Left renal pelvis (tissue), 4 donors: ENCODE results near the gene CGB5. TPM values are rescaled to one million over a fixed set of nuclear protein-coding genes. Genes with fewer than 3 reads are reported as not detected.
"Not testable (repeated sequence)": the region's sequence is repeated elsewhere in the genome, so short reads cannot be mapped to it uniquely, and the experiment has no call there.

Source experiments
- DNase-seq, 4 donors: peaks; one replicate each; pipeline ENCODE4 v3.0.0-alpha.2; 2013; ENCODE audit warnings: low read depth in 4 of 4, low spot score in 3 of 4
- polyA plus RNA-seq, 4 donors: library from polyadenylated mRNA; unstranded; fragments of 120-200 nt; gene quantifications; one replicate each; pipeline ENCODE4 v1.2.1, GENCODE V29; 2013; ENCODE audit not compliant: insufficient read length in 4 of 4

CGB5 gene
- polyA plus RNA-seq, 4 donors: 0.18 TPM; not detected in 3

- not testable (repeated sequence) for DNase-seq
Measured at GRCh38 chr19:49056902-49057596, 13.4 kb downstream of the CGB5 start.

- DNase-seq: no peak
Measured at GRCh38 chr19:49057636-49058234, 14.1 kb downstream of the CGB5 start, which contains the start of gene CGB7. Gene CGB7 (minus strand): TSS chr19:49057749. CDS start chr19:49055375, 2,374 bp downstream.

DNA sequence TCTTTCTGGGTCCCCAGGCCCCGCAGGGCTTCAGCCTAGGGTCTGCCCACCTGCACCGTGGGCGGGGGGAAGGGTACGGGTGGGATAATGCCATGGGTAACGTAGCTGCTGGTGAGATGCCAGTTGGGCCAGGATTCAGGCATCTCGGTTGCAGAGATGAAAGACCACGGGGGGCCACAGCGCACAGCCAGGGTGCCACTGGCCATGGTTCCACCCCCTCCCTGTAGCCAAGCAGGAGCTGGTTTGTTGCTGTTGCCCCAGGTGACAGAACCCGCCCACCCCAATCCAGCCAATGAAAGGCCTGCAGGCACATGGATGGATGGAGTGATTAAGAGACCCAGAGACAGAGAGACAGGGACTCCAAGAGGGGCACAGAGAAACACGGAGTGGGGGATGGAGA is 14.9 kb downstream of the CGB5 start:
- no peak for DNase-seq

DNA sequence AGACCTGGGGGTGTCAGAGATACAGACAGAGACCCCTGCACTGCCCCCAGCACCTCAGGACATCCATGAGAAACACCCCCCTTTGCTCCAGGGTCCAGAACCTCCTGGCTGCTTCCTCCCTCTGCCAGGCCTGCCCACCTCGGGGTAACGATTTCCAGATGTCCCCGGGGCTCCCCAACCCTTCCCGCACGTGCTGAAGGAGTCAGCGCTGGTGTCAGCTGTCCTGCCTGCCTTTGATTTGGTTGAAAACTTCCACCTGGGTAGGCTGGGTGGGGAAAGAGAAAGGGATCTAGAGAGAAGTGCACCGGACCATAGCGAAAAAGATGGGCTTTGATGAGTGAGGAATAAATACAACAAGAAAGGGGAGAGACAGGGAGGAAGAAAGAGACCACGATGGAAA is 15.4 kb downstream of the CGB5 start:
- DNase-seq: no peak

- no peak for DNase-seq
Measured at GRCh38 chr19:49061000-49061399, 17.4 kb downstream of the CGB5 start.

DNA sequence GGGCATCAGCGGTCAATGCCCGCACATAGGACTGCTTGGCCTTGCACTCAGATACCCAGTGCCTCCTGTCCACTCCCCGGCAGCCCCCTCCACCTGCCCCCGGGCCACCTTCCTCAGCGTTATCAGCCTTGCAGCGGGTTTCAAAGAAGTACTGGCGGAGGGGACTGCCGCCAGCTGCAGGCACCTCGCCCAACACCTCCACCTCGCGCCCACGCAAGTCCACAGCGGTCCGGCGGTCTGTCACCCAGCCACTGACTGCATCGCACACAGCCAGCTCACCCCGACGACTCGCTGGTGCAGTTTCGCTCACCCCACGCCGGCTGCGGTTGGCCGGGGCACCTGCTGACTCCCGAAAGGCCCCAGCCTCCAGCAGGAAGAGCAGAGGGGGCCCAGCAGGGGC is 17.8 kb downstream of the CGB5 start:
- DNase-seq: no peak

DNA sequence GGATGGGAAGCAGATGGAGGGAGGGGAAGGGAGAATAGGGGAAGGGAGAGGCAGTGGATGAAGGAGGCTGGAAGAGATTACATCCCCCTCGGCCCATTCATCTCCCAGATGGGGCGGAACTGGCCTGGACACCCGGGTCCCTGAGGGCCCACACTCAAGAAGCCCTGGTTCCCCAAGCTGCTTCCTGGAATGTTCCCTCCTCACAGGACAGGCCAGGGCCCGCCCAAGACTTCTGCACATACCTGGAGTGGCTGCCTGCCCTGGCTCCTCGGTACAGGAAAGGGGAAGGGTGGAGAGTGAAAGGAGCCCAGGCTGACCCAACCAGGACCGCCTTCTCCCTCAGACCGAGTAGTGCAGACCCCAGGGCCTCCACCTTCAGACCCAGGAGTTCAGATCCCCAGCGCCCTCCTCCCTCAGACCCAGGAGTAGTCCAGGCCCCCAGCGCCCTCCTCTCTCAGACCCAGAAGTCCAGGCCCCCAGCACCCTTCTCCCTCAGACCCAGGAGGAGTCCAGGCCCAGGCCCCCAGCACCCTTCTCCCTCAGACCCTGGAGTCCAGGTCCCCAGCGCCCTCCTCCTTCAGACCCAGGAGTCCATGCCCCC is 20.5 kb downstream of the CGB5 start:
- no peak for DNase-seq

GRCh38 chr19:49064768-49065611 is 21.3 kb downstream of the CGB5 start, which contains the start of gene NTF4:
Gene NTF4 (minus strand): TSS chr19:49064818. CDS start chr19:49061997, 2,821 bp downstream.
- DNase-seq: no peak

GRCh38 chr19:49065905-49066512 is 22.4 kb downstream of the CGB5 start:
- DNase-seq: no peak

- DNase-seq: no peak
Measured at GRCh38 chr19:49067554-49067953, 23.9 kb downstream of the CGB5 start.

DNA sequence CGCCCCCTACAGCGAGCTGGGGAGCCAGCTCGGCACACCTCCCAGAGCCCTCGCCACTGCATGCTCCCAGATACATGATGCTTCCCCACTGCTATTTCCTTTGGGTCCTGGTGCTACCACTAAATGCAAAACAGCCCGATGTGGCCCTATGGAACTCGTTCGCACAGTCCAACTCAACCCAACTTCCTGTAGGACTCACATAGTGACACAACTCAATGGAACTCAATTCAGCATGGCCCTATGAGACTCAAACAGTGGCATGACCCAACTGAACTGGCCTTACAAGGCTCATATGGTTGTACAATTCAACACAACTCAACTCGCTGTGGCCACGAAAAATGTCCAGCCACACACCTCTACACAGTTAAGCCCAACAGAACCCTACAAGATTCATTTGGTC is 25.4 kb downstream of the CGB5 start:
- DNase-seq: no peak

DNA sequence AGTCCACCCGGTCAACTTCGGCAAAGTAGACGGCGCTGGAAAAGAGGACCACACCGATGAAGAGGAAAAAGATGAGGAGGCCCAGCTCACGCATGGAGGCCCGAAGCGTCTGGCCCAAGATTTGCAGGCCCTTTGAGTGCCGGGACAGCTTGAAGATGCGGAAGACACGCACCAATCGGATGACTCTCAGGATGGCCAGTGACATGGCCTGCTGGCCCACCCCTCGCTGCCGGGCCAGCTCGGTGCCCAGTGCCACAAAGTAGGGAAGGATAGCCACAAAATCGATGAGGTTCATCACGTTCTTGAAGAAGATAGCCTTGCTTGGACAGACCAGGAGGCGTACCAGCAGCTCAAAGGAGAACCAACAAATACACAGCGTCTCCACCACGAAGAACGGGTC is 26.8 kb downstream of the CGB5 start:
- no peak for DNase-seq

DNA sequence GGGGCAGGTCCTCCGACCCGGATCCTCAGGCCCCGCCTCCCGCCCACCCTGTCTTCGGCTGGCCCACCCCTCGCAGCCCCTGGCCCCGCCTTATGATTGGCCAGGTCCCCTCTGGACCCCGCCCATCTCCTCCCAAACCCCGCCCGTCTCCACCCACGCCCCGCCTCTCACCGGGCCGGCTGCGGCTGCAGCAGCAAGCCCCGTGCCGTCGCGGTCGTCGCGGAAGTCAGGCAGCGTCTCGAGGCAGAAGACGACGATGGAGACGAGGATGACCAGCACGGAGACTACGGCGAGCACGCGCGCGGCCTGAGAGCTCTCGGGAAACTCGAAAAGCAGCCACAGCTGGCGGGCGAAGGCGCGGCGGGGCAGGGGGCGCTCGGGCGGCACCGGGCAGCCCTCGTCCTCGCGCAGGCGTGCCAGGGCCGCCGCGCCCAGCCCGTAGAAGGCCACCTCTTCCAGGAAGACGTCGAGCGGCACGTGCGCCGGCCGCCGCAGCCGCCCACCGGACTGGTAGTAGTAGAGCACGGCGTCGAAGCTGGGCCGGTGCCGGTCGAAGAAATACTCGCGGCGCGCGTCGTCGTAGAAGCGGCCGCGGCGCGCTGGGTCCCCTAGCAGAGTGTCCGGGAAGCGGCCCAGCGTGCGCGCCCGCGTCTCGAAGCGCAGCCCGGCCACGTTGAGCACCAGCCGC is 28.4 kb downstream of the CGB5 start:
- no peak for DNase-seq

DNA sequence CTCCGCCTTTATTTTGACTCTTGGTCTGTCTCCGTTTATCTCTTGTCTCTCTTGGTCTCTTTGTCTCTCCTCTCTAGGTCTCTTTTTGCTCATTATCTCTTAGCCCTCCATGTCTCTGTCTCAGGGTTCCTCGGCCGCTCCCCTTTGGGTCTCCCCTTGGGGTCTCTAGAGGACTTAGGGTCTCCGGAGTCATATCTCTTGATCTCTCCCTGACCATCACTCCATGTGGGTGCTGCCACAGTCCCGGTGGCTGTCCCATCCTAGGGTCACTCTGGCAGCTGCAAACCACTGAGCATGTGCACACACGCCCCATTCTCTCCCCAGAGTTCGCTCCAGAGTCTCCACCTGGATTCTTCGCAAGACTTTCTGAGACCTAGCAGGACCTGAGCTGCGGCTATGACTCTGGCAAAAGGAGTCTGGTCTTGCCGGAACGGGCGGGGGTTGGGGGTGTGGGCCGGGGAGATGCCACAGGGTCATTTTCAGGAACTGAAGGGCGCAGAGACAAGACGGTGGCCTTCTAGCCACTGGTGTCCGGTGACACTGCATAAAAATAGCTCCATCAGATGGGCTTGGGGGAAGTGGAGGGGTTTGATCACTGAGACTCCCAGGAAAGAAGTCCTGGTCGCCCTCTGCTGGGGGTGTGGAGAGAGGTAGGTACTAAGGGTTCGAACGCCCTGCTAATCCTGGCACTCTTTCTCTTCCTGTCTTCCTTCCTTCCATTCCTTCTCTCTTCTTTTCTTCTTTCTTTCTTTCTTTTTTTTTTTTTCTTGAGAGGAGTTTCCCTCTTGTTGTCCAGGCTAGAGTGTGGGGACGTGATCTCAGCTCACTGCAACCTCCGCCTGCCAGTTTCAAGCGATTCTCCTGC is 30.1 kb downstream of the CGB5 start:
- no peak for DNase-seq

DNA sequence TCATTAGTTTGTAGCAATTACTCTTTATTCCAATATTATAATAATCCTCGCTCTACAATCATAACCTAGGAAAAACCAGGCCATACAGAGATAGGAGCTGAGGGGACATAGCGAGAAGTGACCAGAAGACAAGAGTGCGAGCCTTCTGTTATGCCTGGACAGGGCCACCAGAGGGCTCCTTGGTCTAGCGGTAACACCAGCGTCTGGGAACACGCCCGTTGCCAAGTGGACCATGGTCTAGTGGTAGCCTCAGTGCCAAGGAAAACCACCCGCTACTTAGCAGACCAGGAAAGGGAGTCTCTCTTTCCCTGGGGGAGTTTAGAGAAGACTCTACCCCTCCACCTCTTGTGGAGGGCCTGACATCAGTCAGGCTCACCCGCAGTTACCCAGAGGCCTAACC is 31.2 kb downstream of the CGB5 start:
- not testable (repeated sequence) for DNase-seq

DNA sequence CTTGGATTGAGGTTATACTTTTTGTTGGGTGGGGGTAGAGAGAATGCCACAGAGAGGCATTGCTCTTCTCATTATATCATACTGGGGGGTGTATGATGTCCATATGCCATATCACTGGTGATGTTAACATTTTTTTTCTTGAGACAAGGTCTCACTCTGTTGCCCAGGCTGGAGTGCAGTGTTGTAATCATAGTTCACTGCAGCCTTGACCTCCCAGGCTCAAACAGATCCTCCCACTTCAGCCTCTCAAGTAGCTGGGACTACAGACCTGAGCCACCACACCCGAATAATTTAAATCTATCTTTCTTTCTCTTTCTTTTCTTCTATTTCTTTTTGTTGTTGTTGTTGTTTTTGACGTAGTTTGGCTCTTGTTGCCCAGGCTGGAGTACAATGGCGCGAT is 36.7 kb downstream of the CGB5 start:
- no peak for DNase-seq

DNA sequence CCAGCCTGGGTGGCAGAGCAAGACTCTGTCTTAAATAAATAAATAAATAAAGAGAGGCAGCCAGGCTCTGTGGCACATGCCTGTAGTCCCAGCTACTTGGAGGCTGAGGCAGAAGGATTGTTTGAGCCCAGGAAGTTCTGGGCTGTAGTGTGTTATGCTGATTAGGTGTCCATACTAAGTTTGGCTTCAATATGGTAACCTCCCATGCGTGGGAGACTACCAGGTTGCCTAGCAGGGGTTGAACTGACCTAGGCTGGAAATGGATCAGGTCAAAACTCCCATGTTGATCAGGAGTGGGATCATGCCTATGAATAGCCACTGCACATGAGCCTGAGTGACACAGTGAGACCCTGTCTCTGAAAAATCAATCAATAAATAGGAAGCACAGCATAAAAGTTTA is 37.6 kb downstream of the CGB5 start:
- no peak for DNase-seq

- DNase-seq: no peak
Measured at GRCh38 chr19:49084206-49085019, 40.8 kb downstream of the CGB5 start.
